ENCODE results near the gene TOM1L2. TPM values are rescaled to one million over a fixed set of nuclear protein-coding genes. Genes with fewer than 3 reads are reported as not detected.

Gene TOM1L2
- total RNA-seq (18.5 TPM), polyA plus RNA-seq (ENCODE audit: insufficient read depth in 1 of 8, insufficient read length in 8 of 8, low replicate concordance in 1 of 8) (10 to 100 TPM; 21.6 to 40.1 (median 31.4) TPM)
- long read RNA-seq, donor 1, partial matches to known transcripts = 0 of 5 reads
- long read RNA-seq, donor 1, other reads (novel, unspliced or antisense) = 0 of 5 reads
- long read RNA-seq, donor 2, partial matches to known transcripts = 0 of 1 reads
- long read RNA-seq, donor 2, other reads (novel, unspliced or antisense) = 0 of 1 reads
- long read RNA-seq, donor 3, partial matches to known transcripts = 53 of 55 reads
- long read RNA-seq, donor 3, other reads (novel, unspliced or antisense) = 0 of 55 reads
- long read RNA-seq, donor 4, full-length matches to known transcripts = 3 of 3 reads
- long read RNA-seq, donor 4, partial matches to known transcripts = 0 of 3 reads
- long read RNA-seq, donor 4, other reads (novel, unspliced or antisense) = 0 of 3 reads
- long read RNA-seq, donor 5, partial matches to known transcripts = 0 of 1 reads
- long read RNA-seq, donor 5, other reads (novel, unspliced or antisense) = 0 of 1 reads
- long read RNA-seq, donor 6, partial matches to known transcripts = 0 of 2 reads
- long read RNA-seq, donor 6, other reads (novel, unspliced or antisense) = 0 of 2 reads
- long read RNA-seq, donor 7, partial matches to known transcripts = 0 of 2 reads
- long read RNA-seq, donor 7, other reads (novel, unspliced or antisense) = 0 of 2 reads
- long read RNA-seq, donor 8, partial matches to known transcripts = 0 of 2 reads
- long read RNA-seq, donor 8, other reads (novel, unspliced or antisense) = 0 of 2 reads
- long read RNA-seq, donor 9, partial matches to known transcripts = 0 of 2 reads
- long read RNA-seq, donor 9, other reads (novel, unspliced or antisense) = 0 of 2 reads
- long read RNA-seq, donor 10, partial matches to known transcripts = 8 of 12 reads
- long read RNA-seq, donor 10, other reads (novel, unspliced or antisense) = 0 of 12 reads
- long read RNA-seq, donor 11, partial matches to known transcripts = 0 of 1 reads
- long read RNA-seq, donor 11, other reads (novel, unspliced or antisense) = 0 of 1 reads

DNA sequence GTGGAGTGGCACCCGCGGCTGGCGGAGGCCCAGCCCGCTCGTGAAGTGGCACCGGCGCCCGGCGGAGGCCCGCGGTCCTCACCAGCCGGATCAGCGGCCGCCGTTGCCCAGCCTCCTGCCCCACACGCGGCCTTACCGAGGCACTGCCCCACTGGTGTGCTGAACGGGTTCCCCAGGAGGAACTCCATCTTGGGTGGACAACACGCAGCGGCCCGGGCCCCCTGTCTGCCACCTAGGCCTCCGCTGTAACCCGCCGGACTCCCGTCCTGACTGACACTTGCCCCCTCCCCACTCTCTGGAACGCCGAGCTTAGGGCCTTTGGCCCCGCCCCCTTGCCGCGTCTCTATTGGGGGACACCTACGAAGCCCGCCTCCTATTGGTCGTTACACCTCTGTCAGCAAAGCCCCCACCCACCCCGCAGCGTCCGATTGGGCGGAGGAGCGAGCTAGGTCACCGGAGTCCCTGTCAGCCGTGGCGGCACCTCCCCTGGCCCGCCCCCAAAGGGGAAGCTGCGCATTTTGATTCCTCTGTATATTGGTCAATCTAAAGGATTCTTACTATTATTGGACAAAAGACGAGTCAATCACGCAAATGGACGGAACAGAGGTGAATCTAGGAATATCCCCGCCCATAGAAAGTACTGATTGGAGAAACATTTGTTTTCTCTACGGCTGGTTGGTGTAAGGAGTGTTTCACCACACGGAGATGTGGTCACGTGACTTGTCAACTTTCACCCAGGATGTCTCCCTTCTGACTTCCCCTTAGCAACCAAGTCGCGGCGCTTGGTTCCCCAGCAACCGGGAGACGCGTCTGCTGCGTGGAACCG lies at the start of gene TOM1L2, which contains the start of gene DRC3:
Gene TOM1L2, minus strand, starts transcription at position 275 of the 826 bp plus-strand sequence. Its CDS starts 87 bp downstream, at position 188.
Gene DRC3, plus strand, starts transcription at position 737 of the 826 bp plus-strand sequence. CDS start 4,737 bp downstream, outside the sequence.
- Histone ChIP-seq H3K4me1 (ENCODE audit: control insufficient read depth, insufficient read depth, low read length) (peaks cover 16% of the 10 kb centered on the region), H3K4me3 (ENCODE audit: low read length) (peak within 1 kb of the TSS; percentile 70), H3K36me3 (ENCODE audit: control insufficient read depth, insufficient read depth, low read length) (no peaks in the 10 kb centered on the region), H3K27me3 (ENCODE audit: control insufficient read depth, insufficient read depth, low read length) (no peaks in the 10 kb centered on the region), H3K27ac (ENCODE audit: low read length) (peak within 1 kb of the TSS; percentile 84), H3K9me3 (replicated peaks; ENCODE audit: control insufficient read depth, low read depth, low read length) (no peaks in the 10 kb centered on the region)
- under 1% methylated on average over 47 of the region's 59 CpGs for WGBS (ENCODE audit: insufficient coverage)
- peak; percentile 100 for DNase-seq

DNA sequence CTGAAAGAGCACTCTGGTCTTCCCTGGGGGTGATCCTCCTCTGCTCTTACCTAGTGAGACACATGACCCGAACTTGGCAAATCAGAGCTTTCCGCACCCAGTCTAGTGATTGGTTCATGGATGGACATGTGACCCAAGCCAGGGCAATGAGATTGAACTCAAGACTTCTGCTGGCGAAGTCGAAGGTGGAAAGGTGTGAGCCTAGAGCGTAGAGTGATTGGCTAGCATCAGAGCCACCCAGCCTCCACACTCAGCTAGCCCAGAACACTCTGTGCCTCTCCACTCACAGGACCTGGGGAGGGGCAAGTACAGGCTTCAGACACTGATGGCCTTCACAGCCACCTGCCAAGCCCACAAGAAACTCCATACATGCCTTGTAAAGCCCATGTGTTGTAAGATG lies 49.2 kb upstream of the TOM1L2 start:
- Histone ChIP-seq H3K27ac (ENCODE audit: low read length) (no peak overlapping the region), H3K4me1 (ENCODE audit: control insufficient read depth, insufficient read depth, low read length) (peaks cover 14% of the 10 kb centered on the region), H3K36me3 (ENCODE audit: control insufficient read depth, insufficient read depth, low read length) (peaks cover 26% of the 10 kb centered on the region), H3K27me3 (ENCODE audit: control insufficient read depth, insufficient read depth, low read length) (no peaks in the 10 kb centered on the region), H3K9me3 (replicated peaks; ENCODE audit: control insufficient read depth, low read depth, low read length) (no peaks in the 10 kb centered on the region), H3K4me3 (ENCODE audit: low read length) (no peak overlapping the region)
- DNase-seq = no peak
- 100% methylated on average over 2 of the region's 5 CpGs for WGBS (ENCODE audit: insufficient coverage)

DNA sequence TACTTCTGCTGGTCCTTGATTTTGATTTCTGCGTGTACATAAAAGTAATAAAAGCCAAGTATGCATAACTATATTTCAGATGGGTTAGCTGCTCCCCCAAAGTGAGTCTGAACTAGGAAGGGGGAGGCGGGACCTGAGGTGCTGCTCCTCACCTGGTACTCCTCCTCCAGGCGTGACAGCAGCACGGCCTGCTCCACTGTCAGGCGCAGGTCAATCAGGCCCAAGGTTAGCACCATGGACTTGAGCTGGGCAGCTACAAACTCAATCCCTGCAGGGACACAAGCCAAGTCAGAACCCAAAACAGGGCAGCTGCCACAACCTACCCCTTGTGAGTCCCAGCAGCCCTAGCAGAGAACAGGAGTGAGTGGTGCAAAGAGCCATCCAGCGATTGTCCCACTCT lies 48.8 kb upstream of the TOM1L2 start:
- Histone ChIP-seq H3K27me3 (ENCODE audit: control insufficient read depth, insufficient read depth, low read length) (no peaks in the 10 kb centered on the region), H3K4me3 (ENCODE audit: low read length) (no peak overlapping the region), H3K36me3 (ENCODE audit: control insufficient read depth, insufficient read depth, low read length) (peaks cover 26% of the 10 kb centered on the region), H3K9me3 (replicated peaks; ENCODE audit: control insufficient read depth, low read depth, low read length) (no peaks in the 10 kb centered on the region), H3K27ac (ENCODE audit: low read length) (no peak overlapping the region), H3K4me1 (ENCODE audit: control insufficient read depth, insufficient read depth, low read length) (peaks cover 15% of the 10 kb centered on the region)
- DNase-seq = no peak
- 95% methylated on average over 3 of the region's 6 CpGs for WGBS (ENCODE audit: insufficient coverage)

DNA sequence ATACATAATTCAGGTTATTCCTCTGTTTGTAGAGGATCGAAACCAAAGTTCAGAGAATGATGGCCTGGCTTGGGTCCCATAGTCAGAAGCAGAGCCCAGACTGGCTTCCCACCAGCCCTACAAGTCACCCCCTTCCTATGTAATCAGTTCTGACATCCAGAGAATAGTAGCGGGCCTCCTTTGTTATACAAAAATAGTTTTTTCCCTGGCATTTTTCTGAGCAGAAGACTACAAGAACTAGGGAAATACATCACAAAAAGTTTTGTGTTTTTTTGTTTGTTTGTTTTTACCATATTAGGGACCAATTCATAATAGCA lies 47.6 kb upstream of the TOM1L2 start:
- peaks cover 17% of the 10 kb centered on the region for H3K4me1 ChIP-seq (ENCODE audit: control insufficient read depth, insufficient read depth, low read length)
- no peaks in the 10 kb centered on the region for H3K9me3 ChIP-seq (replicated peaks; ENCODE audit: control insufficient read depth, low read depth, low read length)
- no peak for DNase-seq
- H3K4me3 ChIP-seq (ENCODE audit: low read length) = no peak overlapping the region
- peaks cover 27% of the 10 kb centered on the region for H3K36me3 ChIP-seq (ENCODE audit: control insufficient read depth, insufficient read depth, low read length)
- no peaks in the 10 kb centered on the region for H3K27me3 ChIP-seq (ENCODE audit: control insufficient read depth, insufficient read depth, low read length)
- no peak overlapping the region for H3K27ac ChIP-seq (ENCODE audit: low read length)
- WGBS (ENCODE audit: insufficient coverage) = no CpG with 5 or more reads among the region's 2 CpGs

DNA sequence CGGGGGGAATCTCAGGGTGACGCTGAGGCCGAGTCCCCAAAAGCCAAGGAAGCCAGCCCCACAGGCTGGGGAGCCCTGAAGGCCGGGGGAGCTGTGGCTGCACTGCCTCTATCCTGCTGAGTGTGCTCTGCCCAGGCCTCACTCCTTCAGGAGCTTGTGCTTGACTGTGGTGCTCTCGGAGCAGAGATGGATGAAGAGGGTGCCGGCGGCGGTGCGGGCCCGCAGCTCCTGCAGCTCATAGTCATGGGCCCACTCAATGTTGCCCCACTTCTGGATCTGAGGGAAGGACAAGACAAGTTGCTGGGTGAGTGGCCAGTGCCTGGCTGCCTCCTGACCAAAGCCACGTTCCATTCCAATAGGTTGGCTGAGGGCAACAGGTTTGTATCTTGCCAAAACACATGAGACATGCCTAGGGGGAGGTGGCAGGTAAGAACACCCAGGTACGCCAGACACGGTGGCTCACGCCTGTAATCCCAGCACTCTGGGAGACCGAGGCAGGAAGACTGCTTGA lies 46.3 kb upstream of the TOM1L2 start:
- H3K27ac ChIP-seq (ENCODE audit: low read length) = no peak overlapping the region
- no peak for DNase-seq
- peaks cover 25% of the 10 kb centered on the region for H3K36me3 ChIP-seq (ENCODE audit: control insufficient read depth, insufficient read depth, low read length)
- H3K9me3 ChIP-seq (replicated peaks; ENCODE audit: control insufficient read depth, low read depth, low read length) = no peaks in the 10 kb centered on the region
- no peaks in the 10 kb centered on the region for H3K27me3 ChIP-seq (ENCODE audit: control insufficient read depth, insufficient read depth, low read length)
- no peak overlapping the region for H3K4me3 ChIP-seq (ENCODE audit: low read length)
- 93% methylated on average over 10 of the region's 15 CpGs for WGBS (ENCODE audit: insufficient coverage)
- peaks cover 17% of the 10 kb centered on the region for H3K4me1 ChIP-seq (ENCODE audit: control insufficient read depth, insufficient read depth, low read length)

DNA sequence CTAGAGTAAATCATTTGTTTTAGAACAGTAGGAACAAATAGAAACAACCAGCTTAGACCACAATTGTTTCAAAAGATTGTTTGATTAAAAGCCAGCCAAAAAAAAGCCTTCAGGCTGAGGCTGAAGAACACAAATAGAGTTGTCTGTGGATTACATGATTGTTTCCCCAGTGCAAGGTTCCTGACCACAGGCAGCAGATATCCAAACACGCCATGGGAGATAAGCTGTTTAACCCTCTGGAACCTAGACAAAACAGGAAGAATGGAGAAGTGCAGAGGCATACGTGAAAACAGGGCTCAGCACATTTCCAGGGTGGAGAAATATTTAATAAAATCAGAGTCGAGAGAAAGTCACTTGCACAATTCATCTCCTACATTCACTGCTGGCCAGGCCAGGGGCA lies 45.8 kb upstream of the TOM1L2 start:
- Histone ChIP-seq H3K27ac (ENCODE audit: low read length) (no peak overlapping the region), H3K4me1 (ENCODE audit: control insufficient read depth, insufficient read depth, low read length) (peaks cover 17% of the 10 kb centered on the region), H3K4me3 (ENCODE audit: low read length) (no peak overlapping the region), H3K36me3 (ENCODE audit: control insufficient read depth, insufficient read depth, low read length) (peaks cover 25% of the 10 kb centered on the region), H3K27me3 (ENCODE audit: control insufficient read depth, insufficient read depth, low read length) (no peaks in the 10 kb centered on the region), H3K9me3 (replicated peaks; ENCODE audit: control insufficient read depth, low read depth, low read length) (no peaks in the 10 kb centered on the region)
- WGBS (ENCODE audit: insufficient coverage) = 60% methylated on average over 1 of the region's 3 CpGs
- no peak for DNase-seq

DNA sequence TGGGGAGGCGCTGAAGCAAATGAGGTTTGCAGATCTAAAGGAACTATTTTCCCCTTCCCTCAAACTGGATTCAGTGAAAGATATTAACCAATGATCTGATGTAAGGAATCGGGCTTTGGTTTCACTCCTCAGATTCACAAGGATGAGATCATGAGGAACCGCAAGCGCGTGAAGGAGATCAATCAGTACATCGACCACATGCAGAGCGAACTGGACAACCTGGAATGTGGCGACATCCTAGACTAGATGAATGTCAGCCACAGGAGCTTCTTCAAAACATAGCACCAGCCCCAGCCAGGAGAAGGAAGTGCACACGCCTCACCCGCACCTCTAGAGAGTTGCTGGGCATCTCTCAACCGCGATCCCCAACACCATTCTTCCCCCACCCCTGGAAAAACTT lies 44.2 kb upstream of the TOM1L2 start:
- Histone ChIP-seq H3K4me3 (ENCODE audit: low read length) (no peak overlapping the region), H3K27ac (ENCODE audit: low read length) (no peak overlapping the region), H3K4me1 (ENCODE audit: control insufficient read depth, insufficient read depth, low read length) (peaks cover 14% of the 10 kb centered on the region), H3K9me3 (replicated peaks; ENCODE audit: control insufficient read depth, low read depth, low read length) (no peaks in the 10 kb centered on the region), H3K36me3 (ENCODE audit: control insufficient read depth, insufficient read depth, low read length) (peaks cover 20% of the 10 kb centered on the region), H3K27me3 (ENCODE audit: control insufficient read depth, insufficient read depth, low read length) (no peaks in the 10 kb centered on the region)
- DNase-seq = no peak
- 93% methylated on average over 10 of the region's 12 CpGs for WGBS (ENCODE audit: insufficient coverage)

DNA sequence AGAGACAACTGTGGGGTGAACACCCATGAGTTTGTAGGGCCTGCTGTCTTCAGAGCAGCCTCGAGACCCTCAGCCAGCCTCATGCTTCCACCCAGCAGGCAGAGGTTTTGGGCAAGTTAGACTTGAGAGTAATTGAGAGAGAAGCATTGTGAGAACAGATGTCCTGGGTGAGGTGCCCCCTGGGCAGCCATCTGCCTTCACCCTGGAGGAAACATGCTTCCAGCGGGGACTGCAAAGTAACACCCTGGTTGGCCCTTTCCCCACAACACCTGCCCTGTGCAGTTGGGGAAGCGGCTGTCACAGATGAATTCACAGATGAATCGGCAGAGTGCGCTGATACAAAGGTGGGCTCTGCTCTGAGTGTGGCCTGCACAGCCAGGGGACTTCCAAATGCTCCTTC lies 43.4 kb upstream of the TOM1L2 start:
- H3K36me3 ChIP-seq (ENCODE audit: control insufficient read depth, insufficient read depth, low read length) = peaks cover 15% of the 10 kb centered on the region
- peaks cover 14% of the 10 kb centered on the region for H3K4me1 ChIP-seq (ENCODE audit: control insufficient read depth, insufficient read depth, low read length)
- peaks cover 1% of the 10 kb centered on the region for H3K9me3 ChIP-seq (replicated peaks; ENCODE audit: control insufficient read depth, low read depth, low read length)
- H3K4me3 ChIP-seq (ENCODE audit: low read length) = no peak overlapping the region
- WGBS (ENCODE audit: insufficient coverage) = 92% methylated on average over 4 of the region's 5 CpGs
- DNase-seq = no peak
- H3K27ac ChIP-seq (ENCODE audit: low read length) = no peak overlapping the region
- H3K27me3 ChIP-seq (ENCODE audit: control insufficient read depth, insufficient read depth, low read length) = no peaks in the 10 kb centered on the region

DNA sequence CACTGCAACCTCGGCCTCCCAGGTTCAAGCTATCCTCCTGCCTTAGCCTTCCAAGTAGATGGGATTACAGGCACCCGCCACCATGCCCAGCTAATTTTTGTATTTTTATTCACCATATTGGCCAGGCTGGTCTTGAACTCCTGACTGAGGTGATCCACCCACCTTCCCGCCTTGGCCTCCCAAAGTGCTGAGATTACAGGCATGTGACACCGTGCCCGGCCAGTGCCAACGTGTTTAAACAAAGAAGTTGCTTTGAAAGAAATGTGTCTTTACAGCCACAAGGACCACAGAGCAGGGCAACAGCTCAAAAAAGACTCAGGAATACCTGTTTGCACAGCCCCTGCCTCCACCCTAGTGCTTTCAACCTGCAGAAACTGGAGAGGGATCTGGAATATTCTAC lies 41.8 kb upstream of the TOM1L2 start:
- peaks cover 15% of the 10 kb centered on the region for H3K36me3 ChIP-seq (ENCODE audit: control insufficient read depth, insufficient read depth, low read length)
- WGBS (ENCODE audit: insufficient coverage) = 100% methylated on average over 3 of the region's 6 CpGs
- H3K27me3 ChIP-seq (ENCODE audit: control insufficient read depth, insufficient read depth, low read length) = no peaks in the 10 kb centered on the region

More for the DNA sequence above, 41.8 kb upstream of the TOM1L2 start:
- Histone ChIP-seq H3K27ac (ENCODE audit: low read length) (no peak overlapping the region), H3K4me1 (ENCODE audit: control insufficient read depth, insufficient read depth, low read length) (peaks cover 14% of the 10 kb centered on the region), H3K4me3 (ENCODE audit: low read length) (no peak overlapping the region), H3K9me3 (replicated peaks; ENCODE audit: control insufficient read depth, low read depth, low read length) (peaks cover 6% of the 10 kb centered on the region)
- no peak for DNase-seq
